Right lobe of liver (tissue), 4 donors: ENCODE results near the gene CMKLR1.

Source experiments
- POLR2A ChIP-seq: fragments of 450-650 bp; IDR thresholded peaks from one replicate; pipeline ENCODE4 v1.6.1; 2017; ENCODE audit warnings: antibody characterized with exemption, mild to moderate bottlenecking
- TF ChIP-seq, protein P1 (sequence below), 4 donors: fragments of 200-600 bp in 3 of 4; fragments of 450-650 bp in 1 of 4; IDR thresholded peaks; one replicate each; pipeline versions ENCODE4 v1.5.1 to v1.8.0; 2016 to 2022; ENCODE audit warnings: antibody characterized with exemption in 4 of 4, mild to moderate bottlenecking in 2 of 4
- donor health status: DM: no; HTN: no; CAD: no.
- donor health status: DM: no; HTN: no; CAD: no.
- donor health status: DM: no; HTN: yes; CAD: no.

DNA sequence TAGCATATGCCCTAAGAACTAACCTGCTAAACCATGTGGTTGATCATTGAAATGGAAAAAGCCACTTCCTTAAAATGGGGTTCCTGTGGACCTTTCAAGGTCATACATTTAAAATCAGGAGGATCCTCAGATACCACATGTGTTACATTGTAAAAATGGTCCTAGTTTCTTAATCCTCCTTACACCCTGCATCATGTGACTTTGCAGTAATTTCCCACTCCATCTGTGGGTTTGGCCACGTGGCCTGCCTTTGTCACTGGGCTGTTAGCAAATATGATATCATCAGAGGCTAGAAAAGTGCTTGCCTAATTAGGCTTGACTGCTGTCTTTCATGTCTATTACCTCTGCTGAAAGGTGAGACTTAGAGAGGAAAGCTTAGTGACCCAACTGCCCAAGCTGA, 70.7 kb downstream of the CMKLR1 start:
- no peak for TF ChIP-seq POLR2A
- TF ChIP-seq, protein P1, sequence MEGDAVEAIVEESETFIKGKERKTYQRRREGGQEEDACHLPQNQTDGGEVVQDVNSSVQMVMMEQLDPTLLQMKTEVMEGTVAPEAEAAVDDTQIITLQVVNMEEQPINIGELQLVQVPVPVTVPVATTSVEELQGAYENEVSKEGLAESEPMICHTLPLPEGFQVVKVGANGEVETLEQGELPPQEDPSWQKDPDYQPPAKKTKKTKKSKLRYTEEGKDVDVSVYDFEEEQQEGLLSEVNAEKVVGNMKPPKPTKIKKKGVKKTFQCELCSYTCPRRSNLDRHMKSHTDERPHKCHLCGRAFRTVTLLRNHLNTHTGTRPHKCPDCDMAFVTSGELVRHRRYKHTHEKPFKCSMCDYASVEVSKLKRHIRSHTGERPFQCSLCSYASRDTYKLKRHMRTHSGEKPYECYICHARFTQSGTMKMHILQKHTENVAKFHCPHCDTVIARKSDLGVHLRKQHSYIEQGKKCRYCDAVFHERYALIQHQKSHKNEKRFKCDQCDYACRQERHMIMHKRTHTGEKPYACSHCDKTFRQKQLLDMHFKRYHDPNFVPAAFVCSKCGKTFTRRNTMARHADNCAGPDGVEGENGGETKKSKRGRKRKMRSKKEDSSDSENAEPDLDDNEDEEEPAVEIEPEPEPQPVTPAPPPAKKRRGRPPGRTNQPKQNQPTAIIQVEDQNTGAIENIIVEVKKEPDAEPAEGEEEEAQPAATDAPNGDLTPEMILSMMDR (IDR thresholded peaks at IDR 0.05), result no peak
